Amniotic epithelial cell (primary cell): Measurements from ENCODE around the gene CLOCK.
A peak's percentile ranks its signal among the peaks of the same experiment; 100 is the strongest.

Experiments
- DNase-seq: peaks from one replicate; pipeline ENCODE4 v3.0.0-alpha.2; 2010; ENCODE audit warnings: low read depth

CLOCK gene

GRCh38 chr4:55469979-55470378 is 76.7 kb downstream of the CLOCK start:
- DNase-seq = no peak

- DNase-seq = peak; percentile 81
These were observed 78.0 kb downstream of the CLOCK start for GRCh38 chr4:55468724-55469123.

- DNase-seq = no peak
These were observed 80.7 kb downstream of the CLOCK start for GRCh38 chr4:55466001-55466400.

GRCh38 chr4:55458611-55459010 is 88.1 kb downstream of the CLOCK start:
- peak; percentile 32 for DNase-seq

GRCh38 chr4:55458164-55458563 is 88.5 kb downstream of the CLOCK start:
- peak; percentile 44 for DNase-seq

GRCh38 chr4:55450566-55450965 is 96.1 kb downstream of the CLOCK start:
- DNase-seq = no peak

GRCh38 chr4:55447831-55448230 is 98.9 kb downstream of the CLOCK start:
- peak; percentile 57 for DNase-seq

- no peak for DNase-seq
These were observed 99.5 kb downstream of the CLOCK start for GRCh38 chr4:55447108-55447708.

- no peak for DNase-seq
These were observed 100.2 kb downstream of the CLOCK start for GRCh38 chr4:55446578-55446922.

- peak; percentile 87 for DNase-seq
These were observed 100.7 kb downstream of the CLOCK start for GRCh38 chr4:55445921-55446577.

- DNase-seq = peak; percentile 45
These were observed 101.9 kb downstream of the CLOCK start for GRCh38 chr4:55444827-55445226.

- DNase-seq = no peak
These were observed 104.2 kb downstream of the CLOCK start for GRCh38 chr4:55442541-55442940.

- no peak for DNase-seq
These were observed 105.9 kb downstream of the CLOCK start for GRCh38 chr4:55440786-55441185.

GRCh38 chr4:55439023-55439422 is 107.7 kb downstream of the CLOCK start:
- DNase-seq = no peak

- DNase-seq = no peak
These were observed 108.4 kb downstream of the CLOCK start for GRCh38 chr4:55438314-55438713.

GRCh38 chr4:55437823-55438222 is 108.9 kb downstream of the CLOCK start:
- DNase-seq = no peak

- peak; percentile 60 for DNase-seq
These were observed 109.3 kb downstream of the CLOCK start for GRCh38 chr4:55437356-55437796.

- peak; percentile 37 for DNase-seq
These were observed 111.4 kb downstream of the CLOCK start for GRCh38 chr4:55435141-55435841.

GRCh38 chr4:55431710-55432336 is 114.9 kb downstream of the CLOCK start:
- DNase-seq = no peak

- DNase-seq = no peak
These were observed 121.9 kb downstream of the CLOCK start for GRCh38 chr4:55424791-55425190.

GRCh38 chr4:55416176-55416575 is 130.5 kb downstream of the CLOCK start:
- no peak for DNase-seq

- no peak for DNase-seq
These were observed 135.1 kb downstream of the CLOCK start for GRCh38 chr4:55411621-55412020.

GRCh38 chr4:55410431-55410830 is 136.3 kb downstream of the CLOCK start:
- no peak for DNase-seq
